ENCODE measurements around the gene PAXX.
A peak's percentile ranks its signal among the peaks of the same experiment; 100 is the strongest.

PAXX gene

DNA sequence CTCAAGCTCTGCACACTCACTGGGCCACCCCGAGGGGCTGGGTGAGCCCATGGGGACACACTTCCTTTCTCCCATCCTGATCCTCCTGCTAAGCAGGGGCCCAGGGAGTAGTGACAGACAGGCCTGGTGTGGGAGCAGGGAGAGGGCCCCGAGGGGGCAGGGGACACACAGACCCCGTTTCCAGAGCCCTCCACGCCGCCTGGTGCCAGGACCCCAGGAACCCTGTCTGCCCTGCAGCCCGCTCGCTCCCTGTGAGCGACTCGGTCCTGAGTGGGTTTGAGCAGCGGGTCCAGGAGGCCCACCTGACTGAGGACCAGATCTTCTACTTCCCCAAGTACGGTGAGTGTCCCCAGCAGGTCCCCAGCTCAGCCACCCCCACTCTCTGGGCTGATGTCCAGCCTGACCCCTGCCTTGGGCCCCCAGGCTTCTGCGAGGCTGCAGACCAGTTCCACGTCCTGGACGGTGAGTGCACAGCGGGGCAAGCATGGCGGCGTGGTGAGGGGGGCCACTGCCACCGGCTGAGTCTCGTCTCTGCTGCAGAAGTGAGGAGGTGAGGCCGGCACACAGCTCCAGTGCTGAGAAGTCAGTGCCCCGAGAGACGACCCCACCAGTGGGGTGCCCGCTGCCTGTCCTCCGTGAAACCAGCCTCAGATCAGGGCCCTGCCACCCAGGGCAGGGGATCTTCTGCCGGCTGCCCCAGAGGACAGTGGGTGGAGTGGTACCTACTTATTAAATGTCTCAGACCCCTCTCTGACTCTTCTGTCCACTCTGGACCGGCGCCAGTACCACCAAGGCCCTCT is 45.8 kb upstream of the PAXX start:
- TF ChIP-seq, protein P1, sequence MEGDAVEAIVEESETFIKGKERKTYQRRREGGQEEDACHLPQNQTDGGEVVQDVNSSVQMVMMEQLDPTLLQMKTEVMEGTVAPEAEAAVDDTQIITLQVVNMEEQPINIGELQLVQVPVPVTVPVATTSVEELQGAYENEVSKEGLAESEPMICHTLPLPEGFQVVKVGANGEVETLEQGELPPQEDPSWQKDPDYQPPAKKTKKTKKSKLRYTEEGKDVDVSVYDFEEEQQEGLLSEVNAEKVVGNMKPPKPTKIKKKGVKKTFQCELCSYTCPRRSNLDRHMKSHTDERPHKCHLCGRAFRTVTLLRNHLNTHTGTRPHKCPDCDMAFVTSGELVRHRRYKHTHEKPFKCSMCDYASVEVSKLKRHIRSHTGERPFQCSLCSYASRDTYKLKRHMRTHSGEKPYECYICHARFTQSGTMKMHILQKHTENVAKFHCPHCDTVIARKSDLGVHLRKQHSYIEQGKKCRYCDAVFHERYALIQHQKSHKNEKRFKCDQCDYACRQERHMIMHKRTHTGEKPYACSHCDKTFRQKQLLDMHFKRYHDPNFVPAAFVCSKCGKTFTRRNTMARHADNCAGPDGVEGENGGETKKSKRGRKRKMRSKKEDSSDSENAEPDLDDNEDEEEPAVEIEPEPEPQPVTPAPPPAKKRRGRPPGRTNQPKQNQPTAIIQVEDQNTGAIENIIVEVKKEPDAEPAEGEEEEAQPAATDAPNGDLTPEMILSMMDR (IDR thresholded peaks at IDR 0.05; ENCODE audit: low read depth, low read length): no peak
- H3K4me3 ChIP-seq (ENCODE audit: low read depth, low read length): no peak overlapping the region

DNA sequence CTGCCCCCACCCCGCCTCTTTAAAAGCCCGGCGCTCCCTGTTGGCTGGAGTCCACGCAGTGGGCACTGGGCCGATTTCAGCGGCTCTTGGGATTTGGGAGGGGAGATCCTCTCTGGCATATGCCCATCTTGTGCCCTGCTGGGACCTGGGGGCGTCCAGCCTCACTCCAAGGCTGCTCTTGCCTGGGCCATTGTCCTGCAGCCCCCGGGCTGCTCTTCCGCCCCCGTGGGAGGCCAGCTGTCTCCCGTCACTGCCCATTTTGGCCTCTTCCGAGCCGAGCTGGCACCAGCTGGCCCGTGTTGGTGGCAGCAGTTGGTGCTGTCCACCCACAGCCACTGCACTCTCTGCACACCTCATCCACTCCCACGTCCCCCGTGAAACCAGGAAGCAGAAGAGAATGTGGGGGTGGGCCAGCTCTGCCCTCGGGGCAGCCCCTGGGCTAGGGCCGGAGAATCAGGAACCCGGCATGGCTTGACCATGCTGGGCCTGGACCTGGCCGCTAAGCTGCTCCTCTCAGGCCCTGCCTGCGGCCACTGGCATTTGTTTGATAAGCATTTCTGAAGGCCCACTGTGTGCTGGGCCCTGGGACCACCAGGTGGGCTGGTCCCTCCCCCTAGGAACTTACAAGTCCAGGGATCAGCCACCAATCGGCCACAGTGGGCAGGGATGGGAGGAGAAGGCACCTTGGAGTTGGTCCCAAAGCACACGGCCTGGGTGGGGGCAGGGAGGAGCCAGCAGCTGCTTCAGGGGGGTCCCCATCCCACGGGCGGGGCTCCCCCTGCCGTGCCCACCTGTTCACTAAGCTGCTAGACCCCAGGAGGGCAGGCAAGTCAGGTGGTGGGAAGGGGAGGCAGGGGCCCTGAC is 45.0 kb upstream of the PAXX start:
- TF ChIP-seq, protein P1 (IDR thresholded peaks at IDR 0.05; ENCODE audit: low read depth, low read length): no peak

DNA sequence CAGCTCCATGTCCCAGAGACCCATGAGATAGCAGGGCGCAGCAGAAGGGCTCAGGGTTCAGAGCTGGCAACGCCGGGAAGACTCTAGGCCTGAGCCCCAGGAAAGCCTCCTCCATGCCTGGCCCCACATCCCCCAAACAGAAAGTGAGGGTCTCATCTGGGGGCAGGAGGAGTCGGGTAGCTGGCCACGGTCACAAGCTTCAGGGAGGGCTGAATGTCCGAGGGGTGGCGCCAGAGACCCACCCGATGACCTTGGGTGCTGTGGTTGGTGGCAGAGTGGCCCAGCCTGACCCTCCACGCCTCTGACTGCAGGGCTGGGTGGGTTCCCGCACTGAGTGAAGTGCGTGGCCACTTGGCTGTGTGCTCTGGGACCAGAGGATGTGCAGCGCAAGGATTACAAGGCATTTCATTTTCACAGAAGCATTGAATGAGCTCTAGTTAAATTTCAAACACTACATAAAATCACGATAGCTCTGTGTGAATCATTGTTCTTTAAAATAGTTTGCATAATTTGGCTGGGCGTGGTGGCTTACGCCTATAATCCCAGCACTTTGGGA is 44.2 kb upstream of the PAXX start:
- H3K4me3 ChIP-seq (ENCODE audit: low read depth, low read length): no peak overlapping the region
- TF ChIP-seq, protein P1 (IDR thresholded peaks at IDR 0.05; ENCODE audit: low read depth, low read length): peak; percentile 14; the same call in 1 of the 2 replicates

More for the DNA sequence above, 45.0 kb upstream of the PAXX start:
- no peak overlapping the region for H3K4me3 ChIP-seq (ENCODE audit: low read depth, low read length)

DNA sequence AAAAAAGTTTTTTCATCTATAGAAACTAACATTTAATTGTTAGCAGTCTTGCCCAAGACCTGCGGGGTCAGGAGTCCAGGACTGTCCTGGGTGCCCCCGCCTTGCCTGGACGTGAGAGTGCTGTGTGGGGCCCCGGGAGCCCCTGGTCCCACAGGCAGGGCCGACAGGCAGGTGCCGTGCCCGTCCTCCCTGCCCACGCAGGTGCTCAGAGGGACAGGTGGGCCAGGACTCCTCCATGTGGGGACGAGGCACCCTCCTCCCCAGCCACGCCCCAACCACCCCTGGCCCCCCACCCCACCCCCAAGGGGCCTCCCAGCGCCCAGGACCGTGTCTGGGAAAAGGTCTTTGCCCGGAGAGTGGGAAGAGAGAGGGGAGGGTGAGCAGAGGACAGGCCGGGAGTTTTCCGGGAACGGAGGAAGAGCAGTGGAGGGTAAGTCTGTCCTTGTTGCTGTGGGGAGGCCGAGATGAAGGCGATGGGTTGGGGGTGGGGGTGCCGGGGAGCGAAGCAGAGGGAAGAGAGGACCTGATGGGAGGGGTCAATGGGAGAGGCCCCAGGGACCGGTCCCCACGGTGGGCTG is 42.9 kb upstream of the PAXX start:
- TF ChIP-seq, protein P1 (IDR thresholded peaks at IDR 0.05; ENCODE audit: low read depth, low read length): no peak
- H3K4me3 ChIP-seq (ENCODE audit: low read depth, low read length): peak overlapping the region; percentile 57

DNA sequence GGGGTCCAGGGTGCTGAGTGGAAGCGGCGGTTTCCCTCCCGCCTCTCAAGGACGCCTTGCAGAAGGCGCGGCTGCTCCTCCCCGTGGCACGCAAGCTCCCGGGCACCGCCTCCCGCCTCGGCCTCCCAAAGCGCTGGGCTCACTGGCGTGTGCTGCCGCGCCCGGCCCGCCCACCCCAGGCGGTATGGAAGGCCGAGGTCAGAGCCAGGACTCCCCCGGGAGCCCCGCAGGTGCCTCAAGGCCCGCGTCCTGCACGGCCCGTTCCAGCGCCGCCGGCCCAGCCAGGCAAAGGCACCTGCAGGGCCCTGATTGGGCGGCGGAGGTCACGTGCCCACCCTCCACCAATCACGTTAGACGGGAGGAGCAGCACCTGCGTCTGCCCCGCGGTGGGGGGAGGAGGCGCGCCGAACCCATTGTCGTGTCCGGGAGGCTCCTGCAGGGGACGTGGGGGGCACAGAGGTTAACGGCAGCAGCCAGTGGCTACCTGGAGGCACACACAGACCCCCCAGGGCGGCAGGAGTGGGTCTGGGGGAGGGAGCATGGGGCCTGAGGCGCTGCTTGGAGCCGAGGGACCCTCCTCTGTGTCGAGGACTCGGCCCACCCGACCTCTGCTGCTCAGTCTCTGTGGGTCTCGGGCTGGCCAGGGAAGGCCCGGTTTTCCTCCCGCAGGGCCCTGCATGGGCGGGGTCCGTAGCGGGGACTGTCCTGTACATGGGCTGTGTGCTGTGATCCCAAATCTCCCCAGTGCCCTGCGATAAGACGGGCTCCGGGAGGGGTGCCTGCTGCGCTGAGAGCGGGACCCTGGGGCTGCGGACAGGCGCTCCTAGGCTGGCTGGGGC is 42.2 kb upstream of the PAXX start:
- TF ChIP-seq, protein P1 (IDR thresholded peaks at IDR 0.05; ENCODE audit: low read depth, low read length): no peak
- H3K4me3 ChIP-seq (ENCODE audit: low read depth, low read length): peak overlapping the region; percentile 57

DNA sequence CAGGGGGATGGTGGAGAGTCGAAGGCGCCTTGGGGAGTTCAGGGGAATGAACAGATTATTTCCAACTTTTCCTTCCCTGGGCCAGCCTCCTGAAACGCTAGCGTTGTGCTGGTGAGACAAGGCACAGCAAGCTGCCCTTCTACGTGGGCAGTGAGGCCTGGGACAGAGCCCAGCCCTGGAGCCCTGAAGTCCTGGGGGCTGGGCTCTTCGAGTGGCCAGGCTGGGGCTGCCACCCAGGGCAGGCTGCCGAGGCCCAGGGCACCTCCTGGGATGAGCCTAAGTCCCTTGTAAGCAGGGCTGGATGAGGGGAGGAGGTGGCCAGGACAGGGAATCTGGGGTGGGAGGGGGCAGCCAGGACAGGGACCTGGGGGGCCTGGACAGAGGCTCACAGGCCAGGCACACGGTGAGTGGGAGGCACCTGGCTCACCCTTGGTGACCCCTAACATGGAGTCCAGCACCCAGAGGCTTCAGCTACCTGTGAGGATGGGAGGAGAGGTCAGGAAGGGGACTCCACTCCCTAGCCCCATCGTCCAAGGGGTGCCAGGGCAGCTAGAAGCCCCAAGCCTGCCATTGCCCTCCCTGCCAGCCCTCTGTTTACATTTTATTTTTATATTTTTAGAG is 41.5 kb upstream of the PAXX start:
- TF ChIP-seq, protein P1 (IDR thresholded peaks at IDR 0.05; ENCODE audit: low read depth, low read length): no peak
- H3K4me3 ChIP-seq (ENCODE audit: low read depth, low read length): no peak overlapping the region

Measured in WI38 (cell line).